NCI-H146 treated with DMSO at 0.1 percent for 48 hours (cell line): ENCODE measurements around the gene SCN10A.

Experiments used
- DNase-seq: peaks from one replicate; lab custom pipeline; 2025; ENCODE audit not compliant: unreplicated experiment; lab: John Stamatoyannopoulos, UW

SCN10A gene

DNA sequence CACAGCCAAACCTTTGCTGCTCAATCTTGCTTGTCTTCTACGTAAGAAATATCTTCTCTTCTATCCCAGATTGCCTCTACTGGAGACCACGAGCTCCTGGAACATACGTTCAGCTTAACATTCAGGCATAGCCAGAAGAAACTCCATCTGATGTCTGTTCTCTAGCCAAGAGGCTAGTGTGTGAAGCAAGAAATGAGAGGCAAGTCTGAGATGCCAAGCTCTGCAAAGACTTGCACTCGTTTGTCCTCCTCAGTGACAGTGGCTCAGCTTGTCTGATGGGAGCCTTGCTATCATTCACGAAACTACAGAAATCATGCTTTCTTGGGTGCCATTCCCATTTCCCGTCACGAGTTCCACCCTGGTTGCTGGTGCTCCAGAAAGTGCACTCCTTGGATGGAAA is at the start of gene SCN10A:
Gene SCN10A, minus strand, starts transcription at position 192 of the 400 bp plus-strand sequence. CDS start 22,207 bp downstream, outside the sequence.
- no peak for DNase-seq

GRCh38 chr3:38853011-38853410 is 37.0 kb upstream of the SCN10A start:
- no peak for DNase-seq

DNA sequence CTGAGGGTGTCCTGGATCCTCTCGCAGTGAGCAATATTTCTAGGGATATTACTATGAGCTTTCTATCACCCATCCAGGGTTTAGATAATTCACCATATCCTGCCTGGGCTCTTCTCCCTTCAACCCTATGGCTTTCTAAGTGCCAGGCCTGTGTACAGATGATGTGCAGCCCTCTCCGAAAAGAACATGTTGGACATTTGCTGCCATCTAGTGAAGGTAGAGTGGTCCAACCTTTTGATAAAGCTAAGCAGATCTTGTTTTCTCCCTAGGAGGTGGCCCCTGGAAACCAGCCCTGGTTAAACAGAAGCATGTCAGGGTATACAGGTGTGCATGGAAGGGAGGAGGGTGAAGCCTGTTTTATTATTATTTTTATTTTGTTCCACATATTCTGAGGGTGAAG is 27.9 kb upstream of the SCN10A start:
- no peak for DNase-seq

DNA sequence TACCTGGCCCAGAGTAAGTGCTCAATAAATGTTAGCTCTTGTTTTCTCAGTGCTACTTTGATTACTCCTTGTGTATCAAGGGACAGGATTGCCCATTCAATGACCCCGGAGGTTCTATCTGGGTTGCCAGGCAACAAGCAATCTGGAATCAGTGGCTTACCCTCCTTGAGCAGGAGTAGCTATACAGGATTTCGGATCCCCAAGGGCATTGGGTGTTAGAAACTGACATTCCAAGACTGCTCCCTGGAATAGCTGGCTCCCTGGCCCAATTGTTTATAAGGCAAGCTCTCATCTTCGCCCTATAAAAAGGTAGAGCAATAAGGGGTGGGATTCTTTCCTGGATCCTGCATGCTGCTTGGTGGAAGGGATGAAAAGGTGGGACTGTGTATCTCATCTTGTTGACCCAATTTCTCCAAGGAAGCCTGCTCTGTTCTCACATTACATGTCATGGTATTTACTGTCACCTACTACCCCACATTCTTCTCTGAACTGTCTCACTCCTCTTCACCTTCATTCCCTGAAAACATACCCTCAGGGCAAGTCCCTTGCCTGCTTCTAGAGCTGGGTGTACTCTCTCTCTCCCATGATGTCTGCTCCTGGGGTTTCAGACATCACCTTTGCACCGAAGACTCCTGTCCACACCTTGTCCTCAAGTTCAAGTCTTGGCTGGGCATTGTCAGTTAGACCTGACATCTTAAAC is 26.4 kb upstream of the SCN10A start:
- no peak for DNase-seq

DNA sequence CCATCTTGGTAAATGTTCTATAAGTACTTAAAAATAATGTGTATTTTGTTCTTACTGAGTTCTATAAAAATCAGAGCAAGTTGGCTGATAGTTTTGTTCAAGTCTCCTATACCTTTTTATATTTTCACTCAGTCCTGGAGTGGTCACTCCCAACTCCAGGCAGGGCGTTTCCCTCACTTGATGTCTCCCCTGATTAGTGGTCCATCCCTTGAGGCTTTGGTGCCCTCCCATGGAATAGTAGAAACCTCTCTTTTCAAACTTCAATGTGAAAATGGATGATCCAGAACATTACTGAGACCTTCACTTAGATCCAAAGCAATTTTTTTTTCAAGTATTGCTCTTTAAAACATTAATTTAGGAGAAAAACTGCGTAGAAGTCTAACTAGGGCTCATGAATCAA is 25.0 kb upstream of the SCN10A start:
- no peak for DNase-seq

GRCh38 chr3:38837358-38837757 is 21.3 kb upstream of the SCN10A start:
- no peak for DNase-seq

GRCh38 chr3:38836561-38836960 is 20.5 kb upstream of the SCN10A start:
- DNase-seq: no peak

GRCh38 chr3:38835939-38836338 is 19.9 kb upstream of the SCN10A start:
- no peak for DNase-seq

DNA sequence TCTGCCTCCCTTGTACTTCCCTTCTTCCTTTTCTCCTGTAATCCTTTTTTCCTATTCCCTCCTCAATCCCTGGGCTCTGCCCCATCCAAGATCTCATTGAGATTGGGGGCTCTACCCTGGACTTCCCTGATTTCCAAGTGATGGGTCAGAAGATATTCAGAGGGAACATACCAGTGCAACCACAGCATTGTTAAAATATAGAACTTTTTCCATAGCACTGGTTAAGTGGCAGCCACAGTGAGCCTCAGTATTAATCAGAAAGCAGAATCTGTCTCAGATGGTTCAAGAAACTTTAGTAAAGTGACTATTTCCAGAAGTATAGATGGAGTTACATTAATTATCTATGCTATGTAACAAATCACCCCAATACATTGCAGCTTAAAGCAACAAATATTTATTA is 18.7 kb upstream of the SCN10A start:
- no peak for DNase-seq

- no peak for DNase-seq
Measured at GRCh38 chr3:38834110-38834509, 18.1 kb upstream of the SCN10A start.

GRCh38 chr3:38829404-38829803 is 13.4 kb upstream of the SCN10A start:
- no peak for DNase-seq

DNA sequence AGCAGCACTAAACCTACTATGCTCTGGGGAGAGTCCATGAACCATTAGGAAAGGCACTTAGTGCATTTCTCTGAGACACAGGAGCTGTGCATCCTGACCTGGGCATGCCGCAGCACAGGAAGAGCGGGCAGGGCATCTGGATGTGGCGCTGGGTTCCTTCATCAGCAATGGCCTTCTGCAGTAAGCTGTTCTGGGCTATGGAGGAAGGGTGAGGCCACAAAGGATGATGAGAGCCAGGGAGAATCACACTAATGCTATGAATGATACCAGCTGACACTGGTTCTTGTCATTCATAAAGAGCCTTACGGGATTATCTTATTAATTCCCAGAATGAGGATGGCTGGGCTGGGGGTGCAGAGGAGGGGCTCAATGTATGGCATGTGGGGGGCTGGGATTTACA is 12.7 kb upstream of the SCN10A start:
- DNase-seq: no peak

- no peak for DNase-seq
Measured at GRCh38 chr3:38827791-38828190, 11.8 kb upstream of the SCN10A start.

- no peak for DNase-seq
Measured at GRCh38 chr3:38826001-38826400, 10.0 kb upstream of the SCN10A start.

- no peak for DNase-seq
Measured at GRCh38 chr3:38824349-38824748, 8.3 kb upstream of the SCN10A start.

DNA sequence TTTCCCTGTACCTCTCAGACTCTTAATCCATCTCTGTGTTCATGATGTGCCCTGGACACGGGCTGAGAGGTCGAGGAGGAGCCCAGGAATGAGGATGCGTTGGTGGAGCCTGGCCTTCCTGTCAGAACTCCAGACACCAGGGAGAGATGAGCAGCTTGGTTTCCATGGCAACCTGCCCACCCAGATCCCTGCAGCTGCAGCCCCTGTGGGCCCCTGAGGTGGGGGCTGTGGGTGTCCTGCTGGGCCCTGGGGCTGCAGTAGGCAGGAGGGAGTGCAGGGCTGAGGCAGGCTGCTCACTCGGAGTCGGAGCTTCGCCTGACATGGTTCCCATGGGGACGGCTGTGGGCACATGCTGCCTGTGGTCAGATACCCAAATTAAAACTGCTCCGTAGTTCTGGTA is 7.7 kb upstream of the SCN10A start:
- DNase-seq: no peak

DNA sequence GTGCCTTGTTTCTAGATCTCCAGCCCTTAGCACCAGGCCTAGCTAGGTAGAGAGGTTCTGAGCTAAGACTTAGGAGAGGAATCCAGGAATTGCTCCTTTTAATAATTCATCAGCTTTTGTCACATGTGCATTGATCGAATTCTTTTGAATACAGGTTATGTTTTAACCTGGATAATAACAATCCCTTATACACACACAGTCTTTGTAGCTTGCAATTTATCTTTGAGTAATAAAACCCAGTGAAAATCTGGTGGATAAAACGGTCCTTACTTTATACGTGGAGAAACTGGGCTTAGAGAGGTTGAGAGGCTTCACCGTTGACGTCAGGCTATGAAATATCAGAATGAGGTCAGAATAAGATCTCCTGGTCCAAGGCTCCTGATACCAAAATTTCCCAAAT is 7.2 kb upstream of the SCN10A start:
- DNase-seq: no peak

- DNase-seq: no peak
Measured at GRCh38 chr3:38811822-38812221, 4.2 kb downstream of the SCN10A start.

DNA sequence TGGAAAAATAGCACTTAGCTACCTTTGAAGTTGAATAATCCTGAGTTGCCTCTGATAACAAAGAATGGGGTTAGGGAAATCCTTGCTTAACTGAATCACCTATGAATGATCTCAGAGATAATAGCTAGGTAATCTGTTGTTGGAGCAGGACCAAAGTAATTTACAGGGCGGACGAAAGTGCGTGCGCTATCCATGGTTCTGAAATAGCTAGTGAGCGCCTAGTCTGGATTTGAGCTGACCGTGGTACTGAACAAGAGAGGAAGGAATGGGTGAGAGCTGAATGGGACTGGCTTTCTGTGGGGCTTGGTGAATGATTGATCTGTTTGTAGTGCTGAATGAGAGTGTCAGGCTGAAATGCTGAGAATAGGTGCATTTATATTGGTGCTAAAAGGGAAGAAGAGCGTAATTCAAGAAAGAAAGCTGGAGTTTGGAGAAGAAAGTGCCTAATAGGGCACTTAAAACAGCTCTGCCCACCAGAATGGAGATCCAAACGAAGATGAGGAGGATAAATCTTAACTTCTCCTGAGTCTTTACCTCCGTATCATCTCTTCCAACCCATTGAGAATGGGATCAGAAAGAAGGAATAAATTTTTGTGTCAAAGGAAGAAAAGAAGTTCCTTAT is 10.1 kb downstream of the SCN10A start:
- no peak for DNase-seq

GRCh38 chr3:38805004-38805403 is 11.0 kb downstream of the SCN10A start:
- no peak for DNase-seq

GRCh38 chr3:38800511-38800910 is 15.5 kb downstream of the SCN10A start:
- no peak for DNase-seq

- DNase-seq: no peak
Measured at GRCh38 chr3:38793721-38794120, 22.3 kb downstream of the SCN10A start.

DNA sequence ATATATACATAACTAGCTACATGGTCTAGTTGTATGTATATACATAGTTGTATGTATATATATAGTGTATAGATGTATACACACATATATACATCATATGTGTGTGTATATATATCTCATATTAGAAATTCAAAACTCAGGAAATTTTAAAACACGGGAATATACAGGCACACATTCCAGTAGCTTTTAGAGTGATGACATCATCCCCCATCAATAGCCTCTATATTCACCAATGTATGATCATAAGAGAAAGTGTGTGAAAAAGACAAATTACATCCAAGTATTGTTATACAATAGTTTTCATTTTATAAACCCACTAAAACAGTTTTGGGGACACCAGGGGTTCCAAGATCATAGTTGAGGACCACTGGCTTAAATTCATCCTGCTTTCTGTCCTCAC is 23.0 kb downstream of the SCN10A start:
- DNase-seq: no peak
